Stimulated activated CD8-positive, alpha-beta memory T cell treated with anti-CD3 and anti-CD28 coated beads, Interleukin-7, amount 100 ng/mL, for 4 hours (primary cell): Measurements from ENCODE around the gene DNAH9.

Experiments used
- DNase-seq, 2 donors: peaks; one replicate each; pipeline ENCODE4 v3.0.0-alpha.2; 2020; ENCODE audit warnings: low read depth in 2 of 2

DNAH9 gene

GRCh38 chr17:11645426-11645825 is 47.2 kb downstream of the DNAH9 start:
- no peak for DNase-seq

GRCh38 chr17:11651089-11651488 is 52.8 kb downstream of the DNAH9 start:
- DNase-seq, result no peak

GRCh38 chr17:11668618-11669017 is 70.3 kb downstream of the DNAH9 start:
- DNase-seq, result no peak

GRCh38 chr17:11671126-11671525 is 72.9 kb downstream of the DNAH9 start:
- DNase-seq, result no peak

GRCh38 chr17:11682646-11683045 is 84.4 kb downstream of the DNAH9 start:
- no peak for DNase-seq

- DNase-seq, result no peak
Measured at GRCh38 chr17:11690681-11691080, 92.4 kb downstream of the DNAH9 start.

- DNase-seq, result no peak
Measured at GRCh38 chr17:11692688-11693087, 94.4 kb downstream of the DNAH9 start.

GRCh38 chr17:11693284-11693683 is 95.0 kb downstream of the DNAH9 start:
- DNase-seq, result no peak

- no peak for DNase-seq
Measured at GRCh38 chr17:11700668-11701067, 102.4 kb downstream of the DNAH9 start.

GRCh38 chr17:11701911-11702310 is 103.6 kb downstream of the DNAH9 start:
- no peak for DNase-seq

GRCh38 chr17:11704041-11704440 is 105.8 kb downstream of the DNAH9 start:
- DNase-seq, result no peak

- DNase-seq, result no peak
Measured at GRCh38 chr17:11705111-11705510, 106.8 kb downstream of the DNAH9 start.

- no peak for DNase-seq
Measured at GRCh38 chr17:11707586-11707985, 109.3 kb downstream of the DNAH9 start.

GRCh38 chr17:11712456-11712855 is 114.2 kb downstream of the DNAH9 start:
- DNase-seq, result no peak

- no peak for DNase-seq
Measured at GRCh38 chr17:11719203-11719602, 120.9 kb downstream of the DNAH9 start.

- DNase-seq, result no peak
Measured at GRCh38 chr17:11719856-11720255, 121.6 kb downstream of the DNAH9 start.

GRCh38 chr17:11720816-11721215 is 122.5 kb downstream of the DNAH9 start:
- DNase-seq, result no peak

- no peak for DNase-seq
Measured at GRCh38 chr17:11730747-11731146, 132.5 kb downstream of the DNAH9 start.

GRCh38 chr17:11736613-11737312 is 138.5 kb downstream of the DNAH9 start:
- DNase-seq, result no peak

GRCh38 chr17:11737313-11737679 is 139.0 kb downstream of the DNAH9 start:
- DNase-seq, result no peak

- DNase-seq, result no peak
Measured at GRCh38 chr17:11738151-11738550, 139.9 kb downstream of the DNAH9 start.

- DNase-seq, result no peak
Measured at GRCh38 chr17:11739351-11739750, 141.1 kb downstream of the DNAH9 start.

- no peak for DNase-seq
Measured at GRCh38 chr17:11739848-11740247, 141.6 kb downstream of the DNAH9 start.

GRCh38 chr17:11742886-11743285 is 144.6 kb downstream of the DNAH9 start:
- DNase-seq, result no peak
